Liver (tissue), 9 donors: Measurements from ENCODE around the gene TFF1. TPM values are rescaled to one million over a fixed set of nuclear protein-coding genes. Genes with fewer than 3 reads are reported as not detected.

Experiments used
- DNase-seq: peaks from one replicate; pipeline ENCODE4 v3.0.0-alpha.2; 2017; ENCODE audit warnings: low spot score
- H3K27ac ChIP-seq, 2 donors: one replicate each; pipeline ENCODE4 v1.7.0; 2013; ENCODE audit warnings: inconsistent platforms in 2 of 2, low read length in 2 of 2, control low read depth in 1 of 2, low read depth in 1 of 2, mild to moderate bottlenecking in 1 of 2
- H3K27me3 ChIP-seq, 4 donors: one replicate each; pipeline versions ENCODE4 v1.6.1 to v1.7.0; 2013; ENCODE audit warnings: low read length in 3 of 4, inconsistent platforms in 1 of 4, mild to moderate bottlenecking in 1 of 4, moderate library complexity in 1 of 4; ENCODE audit not compliant: control insufficient read depth in 4 of 4, insufficient read depth in 4 of 4
- H3K36me3 ChIP-seq, 4 donors: one replicate each; pipeline versions ENCODE4 v1.6.1 to v1.7.0; 2013; ENCODE audit warnings: low read length in 3 of 4, mild to moderate bottlenecking in 3 of 4, low read depth in 1 of 4, moderate library complexity in 1 of 4; ENCODE audit not compliant: control insufficient read depth in 4 of 4, insufficient read depth in 3 of 4
- H3K4me1 ChIP-seq, 4 donors: one replicate each; pipeline versions ENCODE4 v1.6.1 to v1.7.0; 2013; ENCODE audit warnings: low read length in 3 of 4, mild to moderate bottlenecking in 3 of 4, moderate library complexity in 1 of 4; ENCODE audit not compliant: control insufficient read depth in 4 of 4, insufficient read depth in 4 of 4
- H3K4me3 ChIP-seq, 3 donors: one replicate each; pipeline versions ENCODE4 v1.6.1 to v1.7.0; 2013; ENCODE audit warnings: low read length in 3 of 3, control low read depth in 1 of 3, low read depth in 1 of 3, mild to moderate bottlenecking in 1 of 3
- H3K9ac ChIP-seq, 2 donors: one replicate each; pipeline ENCODE4 v1.7.0; 2013; ENCODE audit warnings: low read length in 2 of 2, mild to moderate bottlenecking in 2 of 2, moderate library complexity in 2 of 2, control low read depth in 1 of 2, low read depth in 1 of 2
- H3K9me3 ChIP-seq, 4 donors: one replicate each; pipeline versions ENCODE4 v1.6.1 to v1.7.0; 2013; ENCODE audit warnings: low read length in 3 of 4; ENCODE audit not compliant: control insufficient read depth in 4 of 4
- ATF3 ChIP-seq: IDR thresholded peaks from 2 replicates; pipeline ENCODE4 v1.6.1; 2016; ENCODE audit warnings: antibody characterized with exemption
- EGR1 ChIP-seq, 2 donors: IDR thresholded peaks; 2 replicates each; pipeline ENCODE4 v1.6.1; 2016 to 2018; ENCODE audit warnings: antibody characterized with exemption in 2 of 2, low read depth in 2 of 2
- FOXA1 ChIP-seq: IDR thresholded peaks from 2 replicates; pipeline ENCODE4 v1.6.1; 2016; ENCODE audit warnings: antibody characterized with exemption
- FOXA2 ChIP-seq: IDR thresholded peaks from 2 replicates; pipeline ENCODE4 v1.6.1; 2016; ENCODE audit warnings: antibody characterized with exemption
- GABPA ChIP-seq, 2 donors: IDR thresholded peaks in 1 of 2; conservative IDR thresholded peaks in 1 of 2; 2 replicates each; pipeline ENCODE4 v1.6.1; 2016; ENCODE audit warnings: antibody characterized with exemption in 2 of 2, mild to moderate bottlenecking in 1 of 2, moderate library complexity in 1 of 2
- HNF4A ChIP-seq, 2 donors: conservative IDR thresholded peaks; 2 replicates each; pipeline ENCODE4 v1.6.1; 2016; ENCODE audit warnings: antibody characterized with exemption in 2 of 2, mild to moderate bottlenecking in 2 of 2
- HNF4G ChIP-seq: IDR thresholded peaks from 2 replicates; pipeline ENCODE4 v1.6.1; 2016; ENCODE audit warnings: antibody characterized with exemption
- JUND ChIP-seq, 2 donors: IDR thresholded peaks; 2 replicates each; pipeline ENCODE4 v1.6.1; 2016; ENCODE audit warnings: antibody characterized with exemption in 2 of 2
- NR2F2 ChIP-seq: IDR thresholded peaks from 2 replicates; pipeline ENCODE4 v1.6.1; 2016; ENCODE audit warnings: antibody characterized with exemption
- RAD21 ChIP-seq, 2 donors: IDR thresholded peaks; 2 replicates each; pipeline ENCODE4 v1.6.1; 2016; ENCODE audit warnings: antibody characterized with exemption in 2 of 2, mild to moderate bottlenecking in 2 of 2
- REST ChIP-seq: IDR thresholded peaks from 2 replicates; pipeline ENCODE4 v1.6.1; 2016; ENCODE audit warnings: antibody characterized with exemption, mild to moderate bottlenecking
- RXRA ChIP-seq, 2 donors: IDR thresholded peaks; 2 replicates each; pipeline ENCODE4 v1.6.1; 2017 to 2018; ENCODE audit warnings: antibody characterized with exemption in 2 of 2, mild to moderate bottlenecking in 1 of 2
- SP1 ChIP-seq: IDR thresholded peaks from 2 replicates; pipeline ENCODE4 v1.6.1; 2018; ENCODE audit warnings: antibody characterized with exemption, mild to moderate bottlenecking
- TAF1 ChIP-seq: conservative IDR thresholded peaks from 2 replicates; pipeline ENCODE4 v1.6.1; 2016; ENCODE audit warnings: antibody characterized with exemption, mild to moderate bottlenecking
- YY1 ChIP-seq: IDR thresholded peaks from 2 replicates; pipeline ENCODE4 v1.6.1; 2016; ENCODE audit warnings: antibody characterized with exemption, mild to moderate bottlenecking
- ZBTB33 ChIP-seq: IDR thresholded peaks from 2 replicates; pipeline ENCODE4 v1.6.1; 2016; ENCODE audit warnings: antibody characterized with exemption
- WGBS: extraction: QIAGEN DNeasy Blood & Tissue Kit; methylation state at CpG from one replicate; pipeline ENCODE4 v1.1.7; 2013; 5-methylcytosine and 5-hydroxymethylcytosine counted together
- polyA plus RNA-seq, 2 donors: library from polyadenylated mRNA; stranded (reverse) in 1 of 2; unstranded in 1 of 2; fragments of 200-250 nt in 1 of 2; fragments of >200 nt in 1 of 2; fragmentation: Nextera tagmentation in 1 of 2; extraction: Ambion mirVana in 1 of 2; gene quantifications; one replicate each; pipeline versions ENCODE4 v1.2.1 to v1.2.3, GENCODE V29; 2013 to 2015
- total RNA-seq, 2 donors: library from RNA; depleted of rRNA; stranded (reverse); fragments of >200 nt; gene quantifications; one replicate each; pipeline ENCODE4 v1.2.3, GENCODE V29; 2014
- TF ChIP-seq, protein P1 (sequence below): fragments of 150-350 bp; IDR thresholded peaks from 2 replicates; pipeline ENCODE4 v1.5.1; 2017; ENCODE audit warnings: improper control_type of control experiment, low read depth, low read length; ENCODE audit not compliant: missing input control
- TF ChIP-seq, protein P2 (sequence below): IDR thresholded peaks from 2 replicates; pipeline ENCODE4 v1.6.1; 2016; ENCODE audit warnings: antibody characterized with exemption
- donor health status: healthy.
- donor health status: healthy.
- donor health status: healthy.
- donor health status: healthy.
- donor health status: healthy.

Gene TFF1
- total RNA-seq (not detected), polyA plus RNA-seq (not detected)

- no peak for TF ChIP-seq GABPA (IDR thresholded peaks at IDR 0.05 in 1 of 2, conservative IDR thresholded peaks at IDR 0.05 in 1 of 2)
- no peak within 1 kb of the TSS for H3K27ac ChIP-seq
- peaks cover 0 to 9% (median 3%) of the 10 kb centered on the region in 4 donors for H3K27me3 ChIP-seq
- no peaks in the 10 kb centered on the region for H3K9me3 ChIP-seq
- DNase-seq, result no peak
- WGBS, result 80% methylated on average over 19 of the region's 19 CpGs
- no peak within 1 kb of the TSS for H3K4me3 ChIP-seq
- no peaks in the 10 kb centered on the region for H3K4me1 ChIP-seq
- no peak within 1 kb of the TSS for H3K9ac ChIP-seq
- no peaks in the 10 kb centered on the region for H3K36me3 ChIP-seq
Measured at GRCh38 chr21:42366292-42367010, at the start of gene TFF1. TFF1 (minus strand) TSS chr21:42366535; CDS start chr21:42366495, 40 bp downstream.

DNA sequence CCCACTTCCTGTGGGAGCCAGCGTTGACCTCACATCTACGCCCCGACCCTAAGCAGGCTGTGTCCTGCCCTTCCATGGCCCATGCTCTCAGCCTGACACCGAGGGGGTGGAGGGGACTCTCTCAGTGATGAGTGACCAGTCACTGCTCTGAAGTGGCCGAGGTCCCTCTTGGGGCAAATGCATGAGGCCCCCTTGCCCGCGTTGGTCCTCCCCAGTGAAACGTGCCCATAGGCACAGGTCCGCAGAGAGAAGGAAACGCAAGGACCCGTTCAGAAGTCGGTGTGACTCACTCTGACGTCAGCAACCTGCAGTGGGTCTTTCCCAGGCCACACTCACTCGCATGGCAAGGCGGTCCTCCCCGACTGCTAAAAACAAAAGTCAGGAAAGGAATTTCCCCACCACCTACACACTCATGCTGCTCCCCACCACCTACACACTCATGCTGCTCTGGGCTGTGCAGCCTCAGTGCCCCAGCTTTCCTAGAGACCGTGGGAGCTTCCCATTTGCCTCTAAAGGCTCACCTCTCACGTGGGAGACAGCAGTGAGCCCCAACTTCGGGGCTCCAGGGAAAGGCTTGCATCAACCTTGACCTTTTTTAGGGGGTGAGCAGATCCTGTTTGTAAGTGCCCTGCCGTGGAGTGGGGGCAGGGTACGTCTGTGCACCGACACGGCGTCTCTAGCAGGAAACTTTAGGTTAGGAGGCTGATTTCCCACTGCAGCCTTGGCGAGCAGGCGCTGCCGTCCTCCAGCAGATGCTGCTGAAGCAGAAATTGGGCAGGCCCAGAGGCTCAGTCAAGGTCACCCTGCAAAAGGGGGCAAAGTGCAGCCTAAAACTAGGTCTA lies 48.8 kb upstream of the TFF1 start:
- Histone ChIP-seq H3K27me3 (peaks cover 0 to 3% (median 1%) of the 10 kb centered on the region in 4 donors), H3K27ac (no peak overlapping the region), H3K9me3 (no peaks in the 10 kb centered on the region), H3K4me3 (no peak overlapping the region), H3K9ac (no peak overlapping the region), H3K36me3 (no peaks in the 10 kb centered on the region), H3K4me1 (no peaks in the 10 kb centered on the region)
- DNase-seq, result no peak
- peak in 1 of 2 donors; percentile 7 for TF ChIP-seq HNF4A (conservative IDR thresholded peaks at IDR 0.05)
- TF ChIP-seq ATF3, result no peak
- whole genome bisulfite sequencing, result 63% methylated on average over 27 of the region's 27 CpGs

DNA sequence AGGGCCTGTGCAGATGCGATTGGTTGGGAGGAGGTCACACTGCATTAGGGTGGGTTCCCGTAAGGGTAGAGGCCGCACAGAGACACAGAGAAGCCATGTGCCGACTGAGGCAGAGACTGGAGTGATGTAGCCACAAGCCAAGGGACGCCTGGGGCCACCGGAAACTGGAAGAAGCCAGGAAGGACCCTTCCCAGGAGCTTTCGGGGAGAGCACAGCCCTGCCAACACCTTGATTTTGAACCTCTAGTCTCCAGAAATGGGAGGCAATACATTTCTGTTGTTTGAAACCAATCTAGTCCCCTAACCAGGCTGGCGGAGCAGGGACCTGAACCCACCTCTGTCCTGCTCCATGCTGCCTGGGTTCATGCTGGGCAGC lies 48.2 kb upstream of the TFF1 start:
- Histone ChIP-seq H3K27ac (no peak overlapping the region), H3K36me3 (no peaks in the 10 kb centered on the region), H3K4me1 (no peaks in the 10 kb centered on the region), H3K4me3 (no peak overlapping the region), H3K27me3 (peaks cover 0 to 3% (median 1%) of the 10 kb centered on the region in 4 donors), H3K9me3 (no peaks in the 10 kb centered on the region), H3K9ac (no peak overlapping the region)
- no peak for DNase-seq
- WGBS, result 91% methylated on average over 8 of the region's 8 CpGs
- TF ChIP-seq RAD21 (IDR thresholded peaks at IDR 0.05) (no peak), EGR1 (IDR thresholded peaks at IDR 0.05; ENCODE audit: low read depth in 2 of 2) (no peak), HNF4A (conservative IDR thresholded peaks at IDR 0.05) (no peak), GABPA (IDR thresholded peaks at IDR 0.05 in 1 of 2, conservative IDR thresholded peaks at IDR 0.05 in 1 of 2) (no peak), FOXA2 (no peak), SP1 (no peak), HNF4G (no peak), RXRA (IDR thresholded peaks at IDR 0.05) (no peak), NR2F2 (no peak), JUND (IDR thresholded peaks at IDR 0.05) (no peak), REST (no peak), ATF3 (no peak), YY1 (no peak), TAF1 (no peak), FOXA1 (no peak), ZBTB33 (no peak)
- TF ChIP-seq, protein P1, sequence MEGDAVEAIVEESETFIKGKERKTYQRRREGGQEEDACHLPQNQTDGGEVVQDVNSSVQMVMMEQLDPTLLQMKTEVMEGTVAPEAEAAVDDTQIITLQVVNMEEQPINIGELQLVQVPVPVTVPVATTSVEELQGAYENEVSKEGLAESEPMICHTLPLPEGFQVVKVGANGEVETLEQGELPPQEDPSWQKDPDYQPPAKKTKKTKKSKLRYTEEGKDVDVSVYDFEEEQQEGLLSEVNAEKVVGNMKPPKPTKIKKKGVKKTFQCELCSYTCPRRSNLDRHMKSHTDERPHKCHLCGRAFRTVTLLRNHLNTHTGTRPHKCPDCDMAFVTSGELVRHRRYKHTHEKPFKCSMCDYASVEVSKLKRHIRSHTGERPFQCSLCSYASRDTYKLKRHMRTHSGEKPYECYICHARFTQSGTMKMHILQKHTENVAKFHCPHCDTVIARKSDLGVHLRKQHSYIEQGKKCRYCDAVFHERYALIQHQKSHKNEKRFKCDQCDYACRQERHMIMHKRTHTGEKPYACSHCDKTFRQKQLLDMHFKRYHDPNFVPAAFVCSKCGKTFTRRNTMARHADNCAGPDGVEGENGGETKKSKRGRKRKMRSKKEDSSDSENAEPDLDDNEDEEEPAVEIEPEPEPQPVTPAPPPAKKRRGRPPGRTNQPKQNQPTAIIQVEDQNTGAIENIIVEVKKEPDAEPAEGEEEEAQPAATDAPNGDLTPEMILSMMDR, result no peak
- TF ChIP-seq, protein P2, sequence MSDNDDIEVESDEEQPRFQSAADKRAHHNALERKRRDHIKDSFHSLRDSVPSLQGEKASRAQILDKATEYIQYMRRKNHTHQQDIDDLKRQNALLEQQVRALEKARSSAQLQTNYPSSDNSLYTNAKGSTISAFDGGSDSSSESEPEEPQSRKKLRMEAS, result no peak
